Peyer's patch (tissue), 4 donors: ENCODE measurements around the gene SACS.

Experiments
- CTCF ChIP-seq, 6 experiments: fragments of 450-650 bp in 4 of 6; fragments of 200-600 bp in 2 of 6; sonication (generic) in 1 of 6; IDR thresholded peaks; one replicate each; pipeline ENCODE4 v1.5.1; 2017 to 2019; ENCODE audit warnings: antibody characterized with exemption in 6 of 6, mild to moderate bottlenecking in 3 of 6, moderate library complexity in 1 of 6
- POLR2A ChIP-seq, 2 donors: fragments of 450-650 bp; IDR thresholded peaks; one replicate each; pipeline ENCODE4 v1.5.1; 2017; ENCODE audit warnings: antibody characterized with exemption in 2 of 2, mild to moderate bottlenecking in 2 of 2, moderate library complexity in 2 of 2

GRCh38 chr13:23440821-23441618, 7.5 kb upstream of the SACS start:
- TF ChIP-seq CTCF (IDR thresholded peaks at IDR 0.05) = no peak
- TF ChIP-seq POLR2A (IDR thresholded peaks at IDR 0.05) = no peak
